HepG2 (cell line): ENCODE data around the gene FAM24B. TPM values are rescaled to one million over a fixed set of nuclear protein-coding genes. Genes with fewer than 3 reads are reported as not detected.

Experiments used
- ATAC-seq: fragments of 200-7000 bp; cut with Tn5 transposase; 3 replicates; pipeline ENCODE4 v1.9.1; 2020; ENCODE audit warnings: mild to moderate bottlenecking, moderate library complexity
- BruUV-seq: library from RNA; stranded (reverse); fragments of 400-500 nt; replicated peaks from 2 replicates; lab custom pipeline; 2021; lab: Mats Ljungman, UMichigan
- CTCF ChIA-PET: fragments of 300-600 bp; formaldehyde crosslinking; extraction: SDS; loops from one replicate; lab custom pipeline; 2021; ENCODE audit warnings: low total read pairs, inconsistent platforms, low intra/inter-chr PET ratio; lab: Yijun Ruan, JAX
- POLR2A ChIA-PET: fragments of 350-600 bp; sonication (Branson Sonifier 250); formaldehyde crosslinking; loops from one replicate; lab custom pipeline; 2020; ENCODE audit warnings: antibody characterized with exemption, inconsistent platforms; lab: Yijun Ruan, JAX
- DNase-seq: peaks from one replicate; pipeline ENCODE4 v3.0.0-alpha.2; 2015; ENCODE audit warnings: low spot score
- FAIRE-seq: peaks from 3 replicates; lab custom pipeline; 2011; peaks lifted over from hg19 to GRCh38; lab: Jason Lieb, UNC
- H2AFZ ChIP-seq: one replicate; pipeline ENCODE4 v1.6.1; 2011; ENCODE audit warnings: low read length, inconsistent platforms
- H3K27ac ChIP-seq: fragments of 300-600 bp; 3 replicates; pipeline ENCODE4 v1.8.0; 2011; ENCODE audit warnings: mixed run types, mild to moderate bottlenecking, mixed read lengths, low read length, inconsistent platforms; ENCODE audit not compliant: insufficient read depth; ENCODE audit errors: extremely low read length
- H3K27me3 ChIP-seq, 2 experiments: fragments of 200-600 bp in 1 of 2; 2 replicates in 1 of 2; 3 replicates in 1 of 2; pipeline versions ENCODE4 v1.6.0 to v1.8.0; 2011; ENCODE audit warnings: low read length in 2 of 2, mild to moderate bottlenecking in 2 of 2, moderate library complexity in 2 of 2, inconsistent platforms in 1 of 2; ENCODE audit not compliant: insufficient read depth in 2 of 2, control insufficient read depth in 1 of 2
- H3K36me3 ChIP-seq, 2 experiments: fragments of 200-600 bp in 1 of 2; replicated peaks in 1 of 2; 2 replicates in 1 of 2; 3 replicates in 1 of 2; pipeline versions ENCODE4 v1.5.1 to v1.8.0; 2011; ENCODE audit warnings: low read length in 2 of 2, inconsistent platforms in 1 of 2; ENCODE audit not compliant: insufficient read depth in 2 of 2, control insufficient read depth in 1 of 2
- H3K4me1 ChIP-seq: 2 replicates; pipeline ENCODE4 v1.5.1; 2012; ENCODE audit warnings: low read length, inconsistent platforms; ENCODE audit not compliant: insufficient read depth
- H3K4me2 ChIP-seq: 2 replicates; pipeline ENCODE4 v1.6.0; 2011; ENCODE audit warnings: low read depth, low read length, inconsistent platforms
- H3K4me3 ChIP-seq, 3 experiments: fragments of 200-600 bp in 1 of 3; sonication (generic), shearing (Covaris generic) in 1 of 3; replicated peaks in 1 of 3; 2 replicates each; pipeline ENCODE4 v1.5.1; 2011 to 2016; ENCODE audit warnings: low read length in 3 of 3, inconsistent platforms in 2 of 3, low read depth in 2 of 3, mild to moderate bottlenecking in 2 of 3, control low read depth in 1 of 3, mixed read lengths in 1 of 3; ENCODE audit not compliant: insufficient read depth in 1 of 3
- H3K79me2 ChIP-seq: one replicate; pipeline ENCODE4 v1.6.1; 2011; ENCODE audit warnings: low read length, inconsistent platforms; ENCODE audit not compliant: insufficient read depth
- H3K9ac ChIP-seq: 2 replicates; pipeline ENCODE4 v1.6.0; 2011; ENCODE audit warnings: mild to moderate bottlenecking, low read depth, low read length, inconsistent platforms; ENCODE audit not compliant: insufficient read depth
- H3K9me3 ChIP-seq: 2 replicates; pipeline ENCODE4 v1.5.1; 2012; ENCODE audit warnings: mild to moderate bottlenecking, low read length
- H4K20me1 ChIP-seq: 2 replicates; pipeline ENCODE4 v1.6.0; 2011; ENCODE audit warnings: inconsistent platforms, mild to moderate bottlenecking, low read length, moderate library complexity; ENCODE audit not compliant: insufficient read depth
- ETV5 ChIP-seq: IDR thresholded peaks from 2 replicates; pipeline ENCODE4 v1.6.1; 2018; ENCODE audit warnings: missing biosample characterization, missing genetic modification reagents, inconsistent platforms, borderline replicate concordance
- KAT8 ChIP-seq: IDR thresholded peaks from 2 replicates; pipeline ENCODE4 v1.6.1; 2016; ENCODE audit warnings: missing genetic modification reagents, missing compliant biosample characterization
- MIER2 ChIP-seq: IDR thresholded peaks from 2 replicates; pipeline ENCODE4 v1.6.1; 2016; ENCODE audit warnings: missing biosample characterization, missing genetic modification reagents
- POLR2G ChIP-seq: fragments of 200-400 bp; formaldehyde crosslinking; IDR thresholded peaks from 2 replicates; pipeline ENCODE4 v1.6.1; 2018; ENCODE audit warnings: mild to moderate bottlenecking, low read depth, low read length, moderate library complexity
- SP140L ChIP-seq: sonication (generic); formaldehyde crosslinking; IDR thresholded peaks from 2 replicates; pipeline ENCODE4 v1.4.0; 2020; ENCODE audit warnings: missing genetic modification reagents, borderline replicate concordance
- ZBTB20 ChIP-seq: sonication (generic); formaldehyde crosslinking; IDR thresholded peaks from 2 replicates; pipeline ENCODE4 v1.8.1; 2023; ENCODE audit warnings: missing genetic modification reagents, low read depth, mild to moderate bottlenecking, borderline replicate concordance
- ZNF547 ChIP-seq: sonication (generic); formaldehyde crosslinking; IDR thresholded peaks from 2 replicates; pipeline ENCODE4 v1.5.1; 2020; ENCODE audit warnings: mild to moderate bottlenecking, missing genetic modification reagents
- ZNF563 ChIP-seq: sonication (generic); formaldehyde crosslinking; IDR thresholded peaks from 2 replicates; pipeline ENCODE4 v1.8.0; 2022; ENCODE audit warnings: mild to moderate bottlenecking, moderate library complexity, missing genetic modification reagents
- ZNF570 ChIP-seq: sonication (generic); formaldehyde crosslinking; IDR thresholded peaks from 2 replicates; pipeline ENCODE4 v1.4.0; 2020; ENCODE audit warnings: mild to moderate bottlenecking, missing genetic modification reagents, borderline replicate concordance
- WGBS: methylation state at CpG from one replicate; pipeline ENCODE4 v1.1.6; 2017; ENCODE audit warnings: low lambda C conversion rate; 5-methylcytosine and 5-hydroxymethylcytosine counted together
- in situ Hi-C: cut with HindIII; loops from 2 replicates; pipeline ENCODE4 v1.10.0; 2017; ENCODE audit warnings: low pct_unique_long_range_greater_than_20kb; ENCODE audit not compliant: extremely low pct_ligation_motif_present
- intact Hi-C: fragments of 100-400 bp; cut with micrococcal nuclease; formaldehyde crosslinking; loops from one replicate; pipeline ENCODE4 v1.10.0; 2022; ENCODE audit not compliant: unreplicated experiment
- polyA plus RNA-seq, 8 experiments: library from polyadenylated mRNA; depleted of rRNA in 3 of 8; stranded (reverse) in 7 of 8; unstranded in 1 of 8; fragments of >200 nt; fragmentation: Illumina TruSeq in 4 of 8; extraction: Trizol in 4 of 8; gene quantifications; 2 replicates each; pipeline versions ENCODE4 v1.2.1 to v1.2.3, GENCODE V29; 2011 to 2016; ENCODE audit warnings: low read depth in 4 of 8, missing spikeins in 1 of 8, mixed read lengths in 1 of 8; ENCODE audit not compliant: insufficient read depth in 1 of 8
- total RNA-seq, 5 experiments: library from RNA; depleted of rRNA; stranded (reverse); fragments of >200 nt; fragmentation: Illumina TruSeq; extraction: Trizol; gene quantifications; 2 replicates each; pipeline ENCODE4 v1.2.3, GENCODE V29; 2016; ENCODE audit warnings: low read depth in 1 of 5
- TF ChIP-seq, protein P1 (sequence below): sonication (generic); formaldehyde crosslinking; IDR thresholded peaks from 2 replicates; pipeline ENCODE4 v1.4.0; 2020; ENCODE audit warnings: missing genetic modification reagents
- TF ChIP-seq, protein P2 (sequence below): sonication (generic); formaldehyde crosslinking; IDR thresholded peaks from 2 replicates; pipeline ENCODE4 v1.4.0; 2020; ENCODE audit warnings: missing genetic modification reagents
- TF ChIP-seq, protein P3 (sequence below): conservative IDR thresholded peaks from 2 replicates; pipeline ENCODE4 v1.6.1; 2018; ENCODE audit warnings: missing genetic modification reagents

The FAM24B gene
- total and polyA plus RNA-seq, 2 of the 13 experiments (the other 11 are each of a cell fraction or from before 2014, with no cell fraction given) = 1.9 to 3.0 TPM

DNA sequence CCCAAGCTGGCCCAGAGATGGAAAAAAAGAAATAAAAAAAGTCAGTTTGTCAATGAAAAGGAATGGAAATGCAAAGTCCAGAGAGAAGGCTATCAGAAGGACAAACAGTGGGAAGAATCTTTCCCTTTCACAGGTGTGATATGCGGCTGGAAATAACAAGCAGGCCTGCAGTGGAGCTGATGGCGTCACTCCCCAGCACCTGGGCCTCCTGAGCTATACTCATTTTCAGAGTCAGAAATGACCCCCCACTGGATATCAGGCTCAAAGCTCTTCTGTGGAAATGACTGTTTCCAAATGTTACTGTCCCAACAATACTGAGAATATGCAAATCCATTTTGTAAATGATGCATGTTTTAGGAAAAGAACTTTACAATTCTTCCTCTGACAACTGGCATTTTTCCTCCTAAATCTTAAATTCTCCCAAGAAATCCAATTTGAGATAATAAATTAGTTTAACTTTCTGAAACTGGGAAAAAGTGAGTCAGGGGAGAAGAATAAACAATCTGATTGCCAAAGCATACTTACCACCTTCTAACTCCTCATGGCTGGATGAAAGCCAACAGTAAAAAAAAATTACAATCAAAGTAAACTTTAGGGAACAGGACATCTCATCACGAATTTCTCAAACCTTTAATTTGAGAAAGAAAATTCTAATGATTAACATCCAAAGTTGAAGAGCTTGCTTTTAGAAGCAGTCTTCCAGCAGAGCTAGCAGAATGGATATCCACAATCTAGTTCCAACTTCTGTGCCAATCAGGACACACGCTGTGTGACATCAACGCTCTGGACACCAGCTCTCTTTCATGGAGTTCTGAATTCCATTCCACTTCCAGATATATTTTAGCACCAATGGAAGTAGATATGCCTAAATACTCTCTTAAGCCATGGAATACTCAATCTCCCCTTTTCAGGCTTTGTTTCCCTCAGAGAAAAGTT, 28.4 kb downstream of the FAM24B start:
- ChIA-PET CTCF (no interaction called here), POLR2A (no interaction called here)
- 0 out of 5 replicates have a peak, but pooled peaks cover 0 to 9% of the 10 kb centered on the region in 2 experiments for H3K36me3 ChIP-seq
- H3K27me3 ChIP-seq = no peaks in the 10 kb centered on the region
- TF ChIP-seq SP140L (no peak), ZNF563 (CRISPR knock-in tag) (no peak), MIER2 (CRISPR knock-in tag) (no peak), ZNF570 (no peak), POLR2G (no peak), KAT8 (no peak), ZBTB20 (no peak), ETV5 (CRISPR knock-in tag) (no peak), ZNF547 (CRISPR knock-in tag) (no peak)
- TF ChIP-seq, protein P1, sequence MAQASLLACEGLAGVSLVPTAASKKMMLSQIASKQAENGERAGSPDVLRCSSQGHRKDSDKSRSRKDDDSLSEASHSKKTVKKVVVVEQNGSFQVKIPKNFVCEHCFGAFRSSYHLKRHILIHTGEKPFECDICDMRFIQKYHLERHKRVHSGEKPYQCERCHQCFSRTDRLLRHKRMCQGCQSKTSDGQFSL (CRISPR knock-in tag) = no peak
- TF ChIP-seq, protein P2, sequence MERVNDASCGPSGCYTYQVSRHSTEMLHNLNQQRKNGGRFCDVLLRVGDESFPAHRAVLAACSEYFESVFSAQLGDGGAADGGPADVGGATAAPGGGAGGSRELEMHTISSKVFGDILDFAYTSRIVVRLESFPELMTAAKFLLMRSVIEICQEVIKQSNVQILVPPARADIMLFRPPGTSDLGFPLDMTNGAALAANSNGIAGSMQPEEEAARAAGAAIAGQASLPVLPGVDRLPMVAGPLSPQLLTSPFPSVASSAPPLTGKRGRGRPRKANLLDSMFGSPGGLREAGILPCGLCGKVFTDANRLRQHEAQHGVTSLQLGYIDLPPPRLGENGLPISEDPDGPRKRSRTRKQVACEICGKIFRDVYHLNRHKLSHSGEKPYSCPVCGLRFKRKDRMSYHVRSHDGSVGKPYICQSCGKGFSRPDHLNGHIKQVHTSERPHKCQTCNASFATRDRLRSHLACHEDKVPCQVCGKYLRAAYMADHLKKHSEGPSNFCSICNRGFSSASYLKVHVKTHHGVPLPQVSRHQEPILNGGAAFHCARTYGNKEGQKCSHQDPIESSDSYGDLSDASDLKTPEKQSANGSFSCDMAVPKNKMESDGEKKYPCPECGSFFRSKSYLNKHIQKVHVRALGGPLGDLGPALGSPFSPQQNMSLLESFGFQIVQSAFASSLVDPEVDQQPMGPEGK (CRISPR knock-in tag) = no peak
- TF ChIP-seq, protein P3, sequence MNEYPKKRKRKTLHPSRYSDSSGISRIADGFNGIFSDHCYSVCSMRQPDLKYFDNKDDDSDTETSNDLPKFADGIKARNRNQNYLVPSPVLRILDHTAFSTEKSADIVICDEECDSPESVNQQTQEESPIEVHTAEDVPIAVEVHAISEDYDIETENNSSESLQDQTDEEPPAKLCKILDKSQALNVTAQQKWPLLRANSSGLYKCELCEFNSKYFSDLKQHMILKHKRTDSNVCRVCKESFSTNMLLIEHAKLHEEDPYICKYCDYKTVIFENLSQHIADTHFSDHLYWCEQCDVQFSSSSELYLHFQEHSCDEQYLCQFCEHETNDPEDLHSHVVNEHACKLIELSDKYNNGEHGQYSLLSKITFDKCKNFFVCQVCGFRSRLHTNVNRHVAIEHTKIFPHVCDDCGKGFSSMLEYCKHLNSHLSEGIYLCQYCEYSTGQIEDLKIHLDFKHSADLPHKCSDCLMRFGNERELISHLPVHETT (CRISPR knock-in tag) = no peak
- H3K9ac ChIP-seq = no peak overlapping the region
- no peak overlapping the region for H3K27ac ChIP-seq
- ATAC-seq (no peak), DNase-seq (no peak), FAIRE-seq (no peak)
- H3K9me3 ChIP-seq = no peaks in the 10 kb centered on the region
- H4K20me1 ChIP-seq = no peaks in the 10 kb centered on the region
- intact Hi-C loops = no loop called here
- H3K4me1 ChIP-seq = no peaks in the 10 kb centered on the region
- no TSS peak for BruUV-seq
- 65% methylated on average over 5 of the region's 5 CpGs for WGBS
- no peak overlapping the region for H3K4me2 ChIP-seq
- H2AFZ ChIP-seq = no peak overlapping the region
- in situ Hi-C loops = no loop called here
- H3K4me3 ChIP-seq = no peak overlapping the region
- no peaks in the 10 kb centered on the region for H3K79me2 ChIP-seq
